IMR-90 (cell line): ENCODE measurements around the gene CTDP1.

Experiments
- BHLHE40 ChIP-seq: fragments of 150-350 bp; IDR thresholded peaks from 2 replicates; pipeline ENCODE4 v1.6.1; 2016; ENCODE audit warnings: mild to moderate bottlenecking, low read depth, low read length
- CEBPB ChIP-seq: IDR thresholded peaks from 2 replicates; pipeline ENCODE4 v1.6.1; 2012; ENCODE audit warnings: low read depth, low read length, improper control_type of control experiment
- CTCF ChIP-seq: conservative IDR thresholded peaks from 2 replicates; pipeline ENCODE4 v1.5.1; 2012; ENCODE audit warnings: mild to moderate bottlenecking, low read depth, low read length, improper control_type of control experiment
- MAZ ChIP-seq: IDR thresholded peaks from 2 replicates; pipeline ENCODE4 v1.6.1; 2012; ENCODE audit warnings: low read depth, mild to moderate bottlenecking, low read length, improper control_type of control experiment, moderate library complexity, borderline replicate concordance
- POLR2A ChIP-seq: IDR thresholded peaks from 2 replicates; pipeline ENCODE4 v1.6.1; 2012; ENCODE audit warnings: mild to moderate bottlenecking, low read depth, low read length
- TF ChIP-seq, protein P1 (sequence below): fragments of 150-350 bp; IDR thresholded peaks from 2 replicates; pipeline ENCODE4 v1.6.1; 2017; ENCODE audit warnings: mild to moderate bottlenecking, antibody characterized with exemption, low read length, low read depth

- TF ChIP-seq CTCF (no peak), POLR2A (no peak), BHLHE40 (no peak), CEBPB (no peak), MAZ (no peak)
- TF ChIP-seq, protein P1, sequence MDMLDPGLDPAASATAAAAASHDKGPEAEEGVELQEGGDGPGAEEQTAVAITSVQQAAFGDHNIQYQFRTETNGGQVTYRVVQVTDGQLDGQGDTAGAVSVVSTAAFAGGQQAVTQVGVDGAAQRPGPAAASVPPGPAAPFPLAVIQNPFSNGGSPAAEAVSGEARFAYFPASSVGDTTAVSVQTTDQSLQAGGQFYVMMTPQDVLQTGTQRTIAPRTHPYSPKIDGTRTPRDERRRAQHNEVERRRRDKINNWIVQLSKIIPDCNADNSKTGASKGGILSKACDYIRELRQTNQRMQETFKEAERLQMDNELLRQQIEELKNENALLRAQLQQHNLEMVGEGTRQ = no peak
Observed at GRCh38 chr18:79736230-79736629, 56.6 kb downstream of the CTDP1 start.
